WTC11 (cell line): Measurements from ENCODE around the gene TMEM218. TPM values are rescaled to one million over a fixed set of nuclear protein-coding genes. Genes with fewer than 3 reads are reported as not detected.

ENCODE experiments used
- ATAC-seq: fragments of 200-7000 bp; cut with Tn5 transposase; 2 replicates; pipeline ENCODE4 v1.10.0; 2021; ENCODE audit warnings: mild to moderate bottlenecking, moderate library complexity
- CTCF ChIA-PET: fragments of 300-600 bp; sonication (Branson Sonifier 250); formaldehyde crosslinking; loops from one replicate; lab custom pipeline; 2021; ENCODE audit warnings: antibody characterized with exemption; lab: Charles Lee
- POLR2A ChIA-PET: fragments of 350-600 bp; sonication (Branson Sonifier 250); formaldehyde crosslinking; loops from one replicate; lab custom pipeline; 2021; ENCODE audit warnings: antibody characterized with exemption; lab: Charles Lee
- DNase-seq: peaks from one replicate; pipeline ENCODE4 v3.0.0; 2021; ENCODE audit warnings: low spot score
- H3K27ac Mint-ChIP-seq: 2 replicates; pipeline ENCODE4 v1.8.0; 2021; ENCODE audit warnings: mixed read lengths
- H3K27me3 Mint-ChIP-seq: 2 replicates; pipeline ENCODE4 v1.8.0; 2021; ENCODE audit warnings: low read depth, mild to moderate bottlenecking, moderate library complexity, mixed read lengths
- H3K36me3 Mint-ChIP-seq: 2 replicates; pipeline ENCODE4 v1.8.0; 2021; ENCODE audit warnings: mixed read lengths
- H3K4me1 Mint-ChIP-seq: 2 replicates; pipeline ENCODE4 v1.8.0; 2022; ENCODE audit warnings: mixed read lengths
- H3K4me3 Mint-ChIP-seq: 2 replicates; pipeline ENCODE4 v1.8.0; 2021; ENCODE audit warnings: mild to moderate bottlenecking, moderate library complexity, mixed read lengths
- H3K9me3 Mint-ChIP-seq: 2 replicates; pipeline ENCODE4 v1.8.0; 2021; ENCODE audit warnings: mixed read lengths
- ATF2 ChIP-seq: sonication (generic); formaldehyde crosslinking; IDR thresholded peaks from 2 replicates; pipeline ENCODE4 v1.8.1; 2022; ENCODE audit warnings: low read depth, missing genetic modification reagents, borderline replicate concordance
- CBFB ChIP-seq: sonication (generic); formaldehyde crosslinking; IDR thresholded peaks from 2 replicates; pipeline ENCODE4 v1.8.1; 2022; ENCODE audit warnings: mild to moderate bottlenecking, low read depth, missing genetic modification reagents
- CDX4 ChIP-seq: fragments of 250-450 bp; sonication (Bioruptor Pico); IDR thresholded peaks from 2 replicates; pipeline ENCODE4 v1.9.0; 2021; ENCODE audit warnings: moderate library complexity, mild to moderate bottlenecking, inconsistent platforms, borderline replicate concordance
- CREM ChIP-seq: sonication (generic); formaldehyde crosslinking; IDR thresholded peaks from 2 replicates; pipeline ENCODE4 v1.8.1; 2022; ENCODE audit warnings: mild to moderate bottlenecking, missing genetic modification reagents, moderate library complexity
- ESRRA ChIP-seq: sonication (generic); formaldehyde crosslinking; IDR thresholded peaks from 2 replicates; pipeline ENCODE4 v1.8.1; 2022; ENCODE audit warnings: mild to moderate bottlenecking, missing genetic modification reagents, borderline replicate concordance
- GTF2I ChIP-seq: fragments of 250-450 bp; sonication (Bioruptor Pico); conservative IDR thresholded peaks from 2 replicates; pipeline ENCODE4 v1.4.0; 2021; ENCODE audit warnings: mild to moderate bottlenecking
- JAZF1 ChIP-seq: fragments of 250-450 bp; sonication (Bioruptor Pico); IDR thresholded peaks from 2 replicates; pipeline ENCODE4 v1.9.0; 2021; ENCODE audit warnings: moderate library complexity, mild to moderate bottlenecking, inconsistent platforms
- MXD4 ChIP-seq: fragments of 250-450 bp; sonication (Bioruptor Pico); IDR thresholded peaks from 2 replicates; pipeline ENCODE4 v1.8.0; 2021; ENCODE audit warnings: mild to moderate bottlenecking, moderate library complexity, borderline replicate concordance
- MYBL2 ChIP-seq: sonication (generic); formaldehyde crosslinking; IDR thresholded peaks from 2 replicates; pipeline ENCODE4 v1.8.1; 2023; ENCODE audit warnings: mild to moderate bottlenecking, moderate library complexity, missing genetic modification reagents
- NFYB ChIP-seq: sonication (generic); formaldehyde crosslinking; conservative IDR thresholded peaks from 2 replicates; pipeline ENCODE4 v1.8.0; 2022; ENCODE audit warnings: low read depth, missing genetic modification reagents
- NR2C2 ChIP-seq: sonication (generic); formaldehyde crosslinking; IDR thresholded peaks from 2 replicates; pipeline ENCODE4 v1.8.0; 2022; ENCODE audit warnings: mild to moderate bottlenecking, missing genetic modification reagents
- OVOL2 ChIP-seq: fragments of 250-450 bp; sonication (Bioruptor Pico); IDR thresholded peaks from 2 replicates; pipeline ENCODE4 v1.9.0; 2021; ENCODE audit warnings: mild to moderate bottlenecking, borderline replicate concordance
- PRRX2 ChIP-seq: fragments of 250-450 bp; sonication (Bioruptor Pico); IDR thresholded peaks from 2 replicates; pipeline ENCODE4 v1.8.0; 2021; ENCODE audit warnings: mild to moderate bottlenecking
- RORB ChIP-seq: fragments of 250-450 bp; sonication (Bioruptor Pico); IDR thresholded peaks from 2 replicates; pipeline ENCODE4 v1.9.0; 2021; ENCODE audit warnings: mild to moderate bottlenecking
- SMAD3 ChIP-seq: sonication (generic); formaldehyde crosslinking; IDR thresholded peaks from 2 replicates; pipeline ENCODE4 v1.8.0; 2022; ENCODE audit warnings: missing genetic modification reagents, mild to moderate bottlenecking, borderline replicate concordance
- ZBTB21 ChIP-seq: sonication (generic); formaldehyde crosslinking; IDR thresholded peaks from 2 replicates; pipeline ENCODE4 v1.8.1; 2023; ENCODE audit warnings: mild to moderate bottlenecking, missing genetic modification reagents, borderline replicate concordance
- ZNF219 ChIP-seq: sonication (generic); formaldehyde crosslinking; IDR thresholded peaks from 2 replicates; pipeline ENCODE4 v1.8.0; 2023; ENCODE audit warnings: missing genetic modification reagents, mild to moderate bottlenecking, borderline replicate concordance
- ZNF317 ChIP-seq: sonication (generic); formaldehyde crosslinking; IDR thresholded peaks from 2 replicates; pipeline ENCODE4 v1.8.1; 2023; ENCODE audit warnings: low read depth, mild to moderate bottlenecking, moderate library complexity, missing genetic modification reagents, borderline replicate concordance
- total RNA-seq: library from RNA; stranded (reverse); gene quantifications from 3 replicates; pipeline ENCODE4 v1.2.3, GENCODE V29; 2021
- TF ChIP-seq, protein P1 (sequence below): sonication (generic); formaldehyde crosslinking; IDR thresholded peaks from 2 replicates; pipeline ENCODE4 v1.8.0; 2023; ENCODE audit warnings: mild to moderate bottlenecking, missing genetic modification reagents
- TF ChIP-seq, protein P2 (sequence below): sonication (generic); formaldehyde crosslinking; IDR thresholded peaks from 2 replicates; pipeline ENCODE4 v1.8.0; 2022; ENCODE audit warnings: mild to moderate bottlenecking, missing genetic modification reagents
- TF ChIP-seq, protein P3 (sequence below): sonication (generic); formaldehyde crosslinking; IDR thresholded peaks from 2 replicates; pipeline ENCODE4 v1.8.0; 2023; ENCODE audit warnings: missing genetic modification reagents
- TF ChIP-seq, protein P4 (sequence below): sonication (generic); formaldehyde crosslinking; conservative IDR thresholded peaks from 2 replicates; pipeline ENCODE4 v1.8.1; 2022; ENCODE audit warnings: mild to moderate bottlenecking, missing genetic modification reagents

Gene TMEM218
- total RNA-seq, 1 experiment from 2014 or later = 10.3 TPM

GRCh38 chr11:125072961-125073590, 38.4 kb downstream of the TMEM218 start (continued):
- TF ChIP-seq, protein P1, sequence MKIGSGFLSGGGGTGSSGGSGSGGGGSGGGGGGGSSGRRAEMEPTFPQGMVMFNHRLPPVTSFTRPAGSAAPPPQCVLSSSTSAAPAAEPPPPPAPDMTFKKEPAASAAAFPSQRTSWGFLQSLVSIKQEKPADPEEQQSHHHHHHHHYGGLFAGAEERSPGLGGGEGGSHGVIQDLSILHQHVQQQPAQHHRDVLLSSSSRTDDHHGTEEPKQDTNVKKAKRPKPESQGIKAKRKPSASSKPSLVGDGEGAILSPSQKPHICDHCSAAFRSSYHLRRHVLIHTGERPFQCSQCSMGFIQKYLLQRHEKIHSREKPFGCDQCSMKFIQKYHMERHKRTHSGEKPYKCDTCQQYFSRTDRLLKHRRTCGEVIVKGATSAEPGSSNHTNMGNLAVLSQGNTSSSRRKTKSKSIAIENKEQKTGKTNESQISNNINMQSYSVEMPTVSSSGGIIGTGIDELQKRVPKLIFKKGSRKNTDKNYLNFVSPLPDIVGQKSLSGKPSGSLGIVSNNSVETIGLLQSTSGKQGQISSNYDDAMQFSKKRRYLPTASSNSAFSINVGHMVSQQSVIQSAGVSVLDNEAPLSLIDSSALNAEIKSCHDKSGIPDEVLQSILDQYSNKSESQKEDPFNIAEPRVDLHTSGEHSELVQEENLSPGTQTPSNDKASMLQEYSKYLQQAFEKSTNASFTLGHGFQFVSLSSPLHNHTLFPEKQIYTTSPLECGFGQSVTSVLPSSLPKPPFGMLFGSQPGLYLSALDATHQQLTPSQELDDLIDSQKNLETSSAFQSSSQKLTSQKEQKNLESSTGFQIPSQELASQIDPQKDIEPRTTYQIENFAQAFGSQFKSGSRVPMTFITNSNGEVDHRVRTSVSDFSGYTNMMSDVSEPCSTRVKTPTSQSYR = no peak

DNA sequence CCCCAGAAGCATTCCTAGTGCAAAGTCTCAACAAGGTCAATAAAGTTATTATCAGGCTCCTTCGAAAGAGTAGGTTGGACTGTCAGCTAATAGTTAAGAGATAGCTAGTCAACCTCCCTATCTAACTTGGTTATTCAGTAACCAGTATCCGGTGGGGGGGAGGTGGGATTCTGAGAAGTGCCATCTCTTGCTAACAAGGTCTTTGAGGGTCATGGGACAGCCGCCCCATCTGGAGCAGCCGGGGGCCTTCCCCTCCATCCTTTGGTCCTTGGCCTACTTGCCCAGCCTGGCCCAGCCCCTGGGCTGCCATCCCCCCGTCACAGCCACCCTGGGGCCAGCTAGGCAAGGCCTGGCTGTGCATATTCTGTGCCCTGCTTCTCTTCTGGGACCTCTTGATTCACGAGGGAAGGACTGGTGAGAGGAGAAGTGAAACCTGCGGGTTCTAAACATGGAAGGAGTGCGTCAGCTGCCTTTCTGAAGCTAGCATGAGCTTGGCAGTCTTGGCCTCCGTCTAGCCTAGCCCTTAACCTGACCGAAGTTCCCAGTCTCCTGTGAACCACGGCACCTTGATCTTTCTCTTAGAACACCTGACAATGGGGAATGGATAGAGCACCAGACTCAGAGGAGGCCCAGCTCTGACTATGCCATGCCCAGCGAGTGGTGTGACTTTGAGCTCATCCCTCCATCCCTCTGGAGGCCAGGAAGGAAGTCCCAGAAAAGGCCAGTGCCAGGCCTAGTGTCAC, 39.0 kb downstream of the TMEM218 start:
- H3K4me1 Mint-ChIP-seq = peaks cover 16% of the 10 kb centered on the region
- H3K27me3 Mint-ChIP-seq = no peaks in the 10 kb centered on the region; the same call in 1 of the 2 replicates
- ChIA-PET POLR2A (interaction anchor here (0.6 kb wide), 1 partner anchor 1371 kb away, joined by 3 read pairs; no protein-coding TSS in a partner anchor), CTCF (interaction anchor here (0.7 to 3.0 kb wide), 3 partner anchors 11 to 19 kb away, joined by 3 to 14 read pairs (median 5); no protein-coding TSS in a partner anchor)
- no peaks in the 10 kb centered on the region for H3K36me3 Mint-ChIP-seq
- ATAC-seq = no peak
- TF ChIP-seq ZBTB21 (no peak), ESRRA (CRISPR knock-in tag) (no peak), ZNF317 (CRISPR knock-in tag) (no peak), NFYB (CRISPR knock-in tag) (no peak), SMAD3 (CRISPR knock-in tag) (no peak), ZNF219 (no peak), JAZF1 (CRISPR knock-in tag) (no peak), ATF2 (no peak), MYBL2 (no peak), GTF2I (no peak), OVOL2 (CRISPR knock-in tag) (no peak), CREM (CRISPR knock-in tag) (no peak), MXD4 (no peak)
- TF ChIP-seq, protein P2, sequence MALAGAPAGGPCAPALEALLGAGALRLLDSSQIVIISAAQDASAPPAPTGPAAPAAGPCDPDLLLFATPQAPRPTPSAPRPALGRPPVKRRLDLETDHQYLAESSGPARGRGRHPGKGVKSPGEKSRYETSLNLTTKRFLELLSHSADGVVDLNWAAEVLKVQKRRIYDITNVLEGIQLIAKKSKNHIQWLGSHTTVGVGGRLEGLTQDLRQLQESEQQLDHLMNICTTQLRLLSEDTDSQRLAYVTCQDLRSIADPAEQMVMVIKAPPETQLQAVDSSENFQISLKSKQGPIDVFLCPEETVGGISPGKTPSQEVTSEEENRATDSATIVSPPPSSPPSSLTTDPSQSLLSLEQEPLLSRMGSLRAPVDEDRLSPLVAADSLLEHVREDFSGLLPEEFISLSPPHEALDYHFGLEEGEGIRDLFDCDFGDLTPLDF (CRISPR knock-in tag) = no peak
- TF ChIP-seq, protein P3, sequence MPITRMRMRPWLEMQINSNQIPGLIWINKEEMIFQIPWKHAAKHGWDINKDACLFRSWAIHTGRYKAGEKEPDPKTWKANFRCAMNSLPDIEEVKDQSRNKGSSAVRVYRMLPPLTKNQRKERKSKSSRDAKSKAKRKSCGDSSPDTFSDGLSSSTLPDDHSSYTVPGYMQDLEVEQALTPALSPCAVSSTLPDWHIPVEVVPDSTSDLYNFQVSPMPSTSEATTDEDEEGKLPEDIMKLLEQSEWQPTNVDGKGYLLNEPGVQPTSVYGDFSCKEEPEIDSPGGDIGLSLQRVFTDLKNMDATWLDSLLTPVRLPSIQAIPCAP = no peak
- no peak for DNase-seq
- H3K4me3 Mint-ChIP-seq = no peak overlapping the region
- H3K27ac Mint-ChIP-seq = no peak overlapping the region
- H3K9me3 Mint-ChIP-seq = no peaks in the 10 kb centered on the region

GRCh38 chr11:125071846-125072217, 39.6 kb downstream of the TMEM218 start:
- Mint-ChIP-seq H3K27ac (no peak overlapping the region), H3K9me3 (no peaks in the 10 kb centered on the region), H3K4me1 (peaks cover 16% of the 10 kb centered on the region), H3K27me3 (no peaks in the 10 kb centered on the region; the same call in 1 of the 2 replicates), H3K36me3 (no peaks in the 10 kb centered on the region), H3K4me3 (no peak overlapping the region)
- DNase-seq (no peak), ATAC-seq (no peak)
- CTCF ChIA-PET = interaction anchor here (2.2 to 3.0 kb wide), 3 partner anchors 13 to 206 kb away, joined by 6 to 14 read pairs (median 10); no protein-coding TSS in a partner anchor
- POLR2A ChIA-PET = no interaction called here
- TF ChIP-seq CDX4 (CRISPR knock-in tag) (no peak), PRRX2 (CRISPR knock-in tag) (no peak), NR2C2 (CRISPR knock-in tag) (no peak), CBFB (no peak), RORB (CRISPR knock-in tag) (no peak), ATF2 (no peak)
- TF ChIP-seq, protein P4, sequence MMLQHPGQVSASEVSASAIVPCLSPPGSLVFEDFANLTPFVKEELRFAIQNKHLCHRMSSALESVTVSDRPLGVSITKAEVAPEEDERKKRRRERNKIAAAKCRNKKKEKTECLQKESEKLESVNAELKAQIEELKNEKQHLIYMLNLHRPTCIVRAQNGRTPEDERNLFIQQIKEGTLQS (CRISPR knock-in tag) = no peak
